ENCODE data around the gene SSUH2.

Gene SSUH2

DNA sequence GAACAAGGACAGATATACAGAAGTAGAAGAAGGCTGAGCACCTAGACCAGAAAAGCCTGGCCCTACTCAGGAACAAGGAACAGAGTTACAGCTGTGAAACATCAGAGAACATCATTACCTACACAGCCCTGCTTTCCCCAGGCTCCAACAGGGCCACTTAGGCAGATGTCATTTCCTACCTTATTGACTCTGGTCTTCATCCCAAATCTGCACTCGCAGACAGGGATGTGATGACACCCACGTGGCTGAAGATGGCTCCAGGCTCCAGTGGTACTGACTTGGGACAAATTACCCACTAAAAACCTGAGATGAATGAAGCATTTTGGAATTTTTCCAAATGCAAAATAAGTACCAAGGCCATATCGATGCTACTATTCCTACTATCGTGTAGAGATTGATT, 18.0 kb upstream of the SSUH2 start:
- Histone ChIP-seq H3K4me3 (ENCODE audit: low read depth, low read length) (no peak overlapping the region), H2BK120ac (ENCODE audit: insufficient read depth, low read length, poor library complexity) (no peak overlapping the region), H3K27ac (ENCODE audit: low read depth, low read length) (no peak overlapping the region), H3K36me3 (ENCODE audit: control insufficient read depth in 1 of 2, insufficient read depth in 2 of 2, low read length in 2 of 2) (no peaks in the 10 kb centered on the region), H3K79me2 (ENCODE audit: control insufficient read depth, insufficient read depth, low read length, poor library complexity) (no peaks in the 10 kb centered on the region), H3K4me2 (ENCODE audit: low read length) (no peak overlapping the region), H3K27me3 (ENCODE audit: insufficient read depth, low read length) (no peaks in the 10 kb centered on the region), H2AFZ (ENCODE audit: insufficient read depth, low read length, poor library complexity) (no peak overlapping the region), H3K4ac (ENCODE audit: low read depth, low read length) (no peak overlapping the region), H3K23ac (ENCODE audit: low read length) (no peak overlapping the region), H4K91ac (ENCODE audit: low read depth, low read length) (no peak overlapping the region), H3K14ac (ENCODE audit: low read length) (no peak overlapping the region), H2BK12ac (ENCODE audit: low read length) (no peak overlapping the region), H3K79me1 (ENCODE audit: low read length) (no peaks in the 10 kb centered on the region), H3K9me3 (ENCODE audit: insufficient read depth, low read depth, low read length) (peaks cover 2% of the 10 kb centered on the region), H3K18ac (ENCODE audit: low read length) (no peak overlapping the region), H4K12ac (ENCODE audit: low read depth, low read length) (no peak overlapping the region), H2AK5ac (ENCODE audit: low read length) (no peak overlapping the region), H3K4me1 (ENCODE audit: control insufficient read depth in 1 of 2, insufficient read depth in 2 of 2, low read length in 2 of 2) (peaks cover 0 to 5% of the 10 kb centered on the region in 2 experiments), H4K8ac (ENCODE audit: low read depth, low read length) (no peak overlapping the region), H3K9ac (ENCODE audit: low read length) (no peak overlapping the region), H2BK5ac (ENCODE audit: low read depth, low read length, poor library complexity) (no peak overlapping the region)
- WGBS (ENCODE audit: extremely low coverage, insufficient coverage, insufficient read length): no CpG with 5 or more reads among the region's 4 CpGs
- no peak for DNase-seq

DNA sequence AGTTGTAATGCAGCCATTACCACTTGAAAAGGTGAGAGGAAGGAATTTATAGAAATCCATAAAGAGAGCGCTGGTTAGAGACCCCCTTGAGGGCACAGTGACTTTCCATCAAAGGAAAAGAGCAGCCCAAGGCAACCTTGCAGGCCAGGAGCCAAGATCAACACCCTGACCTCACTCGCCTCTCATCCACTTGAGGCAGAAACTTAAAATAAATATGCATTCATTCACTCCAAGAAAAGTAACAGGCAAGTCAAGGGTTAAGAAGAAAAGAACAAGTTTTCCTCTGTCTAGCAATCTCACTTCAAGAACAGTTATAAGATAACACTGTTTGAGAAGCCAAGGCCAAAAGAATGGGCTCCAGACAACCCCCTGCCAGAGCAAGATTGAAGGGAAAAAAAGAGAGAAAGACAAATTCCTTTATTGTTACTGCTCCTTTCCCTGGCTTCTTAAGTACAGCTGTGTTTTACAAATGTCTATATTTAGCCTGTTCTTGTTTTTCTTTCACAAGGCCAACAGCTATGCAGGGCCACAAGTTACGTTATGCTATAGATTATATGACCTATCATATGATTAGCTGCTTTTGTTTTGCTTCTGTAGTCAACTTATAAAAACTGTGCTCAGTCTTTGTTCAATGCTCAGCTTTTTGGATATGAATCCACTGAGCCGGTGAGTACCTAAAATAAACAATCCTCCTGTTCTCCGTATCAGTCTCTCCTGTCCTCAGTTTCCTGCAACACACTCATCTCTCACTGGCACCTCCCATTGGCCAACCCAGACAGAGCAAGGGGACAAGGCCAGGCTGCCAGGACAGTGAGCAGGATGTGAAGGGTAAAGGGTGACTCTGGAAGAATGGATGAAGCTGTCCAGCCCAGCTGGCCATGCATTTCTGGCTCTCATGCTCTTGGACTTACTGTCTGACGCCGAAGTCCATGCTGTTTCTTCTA, 15.8 kb upstream of the SSUH2 start:
- H4K91ac ChIP-seq (ENCODE audit: low read depth, low read length): no peak overlapping the region
- no peak overlapping the region for H3K18ac ChIP-seq (ENCODE audit: low read length)
- WGBS (ENCODE audit: extremely low coverage, insufficient coverage, insufficient read length): no CpG with 5 or more reads among the region's 7 CpGs
- no peak overlapping the region for H4K8ac ChIP-seq (ENCODE audit: low read depth, low read length)
- H3K4me3 ChIP-seq (ENCODE audit: low read depth, low read length): no peak overlapping the region
- no peak overlapping the region for H3K14ac ChIP-seq (ENCODE audit: low read length)
- H2BK12ac ChIP-seq (ENCODE audit: low read length): no peak overlapping the region
- H2BK120ac ChIP-seq (ENCODE audit: insufficient read depth, low read length, poor library complexity): no peak overlapping the region
- no peak for DNase-seq
- no peak overlapping the region for H3K27ac ChIP-seq (ENCODE audit: low read depth, low read length)
- no peak overlapping the region for H4K12ac ChIP-seq (ENCODE audit: low read depth, low read length)
- H2BK5ac ChIP-seq (ENCODE audit: low read depth, low read length, poor library complexity): no peak overlapping the region
- no peaks in the 10 kb centered on the region for H3K27me3 ChIP-seq (ENCODE audit: insufficient read depth, low read length)
- H3K79me2 ChIP-seq (ENCODE audit: control insufficient read depth, insufficient read depth, low read length, poor library complexity): no peaks in the 10 kb centered on the region
- H3K36me3 ChIP-seq (ENCODE audit: control insufficient read depth in 1 of 2, insufficient read depth in 2 of 2, low read length in 2 of 2): no peaks in the 10 kb centered on the region
- H3K4me1 ChIP-seq (ENCODE audit: control insufficient read depth in 1 of 2, insufficient read depth in 2 of 2, low read length in 2 of 2): peaks cover 0 to 5% of the 10 kb centered on the region in 2 experiments
- H3K9ac ChIP-seq (ENCODE audit: low read length): no peak overlapping the region
- peaks cover 2% of the 10 kb centered on the region for H3K9me3 ChIP-seq (ENCODE audit: insufficient read depth, low read depth, low read length)
- no peak overlapping the region for H3K4ac ChIP-seq (ENCODE audit: low read depth, low read length)
- H3K23ac ChIP-seq (ENCODE audit: low read length): no peak overlapping the region
- no peak overlapping the region for H3K4me2 ChIP-seq (ENCODE audit: low read length)
- no peaks in the 10 kb centered on the region for H3K79me1 ChIP-seq (ENCODE audit: low read length)
- H2AFZ ChIP-seq (ENCODE audit: insufficient read depth, low read length, poor library complexity): no peak overlapping the region
- no peak overlapping the region for H2AK5ac ChIP-seq (ENCODE audit: low read length)

DNA sequence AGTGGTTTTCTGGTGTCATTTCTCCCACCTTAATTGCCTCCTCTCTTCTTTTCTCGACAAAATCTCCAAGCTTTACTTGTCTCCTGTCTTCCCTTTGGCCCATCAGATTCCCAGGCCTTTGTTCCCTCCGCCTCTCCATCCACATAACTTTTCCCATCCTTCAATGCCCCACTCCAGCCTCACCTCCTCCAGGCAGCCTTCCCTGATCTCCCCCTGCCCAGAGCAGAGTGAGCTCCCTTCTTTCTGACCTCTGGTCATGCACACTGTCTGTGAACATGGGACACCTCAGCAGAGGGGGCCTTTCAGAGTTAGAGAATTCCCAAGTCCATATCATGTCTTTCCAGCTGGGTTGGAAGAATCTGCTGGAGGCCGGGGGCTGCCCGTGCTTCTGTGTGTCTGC, 14.6 kb upstream of the SSUH2 start:
- Histone ChIP-seq H3K4me1 (ENCODE audit: control insufficient read depth in 1 of 2, insufficient read depth in 2 of 2, low read length in 2 of 2) (peaks cover 0 to 5% of the 10 kb centered on the region in 2 experiments), H3K18ac (ENCODE audit: low read length) (no peak overlapping the region), H3K27me3 (ENCODE audit: insufficient read depth, low read length) (no peaks in the 10 kb centered on the region), H2AK5ac (ENCODE audit: low read length) (no peak overlapping the region), H4K91ac (ENCODE audit: low read depth, low read length) (no peak overlapping the region), H3K4me2 (ENCODE audit: low read length) (no peak overlapping the region), H2BK120ac (ENCODE audit: insufficient read depth, low read length, poor library complexity) (no peak overlapping the region), H3K36me3 (ENCODE audit: control insufficient read depth in 1 of 2, insufficient read depth in 2 of 2, low read length in 2 of 2) (no peaks in the 10 kb centered on the region), H3K79me2 (ENCODE audit: control insufficient read depth, insufficient read depth, low read length, poor library complexity) (no peaks in the 10 kb centered on the region), H3K9ac (ENCODE audit: low read length) (no peak overlapping the region), H2BK5ac (ENCODE audit: low read depth, low read length, poor library complexity) (no peak overlapping the region), H3K9me3 (ENCODE audit: insufficient read depth, low read depth, low read length) (peaks cover 2% of the 10 kb centered on the region), H2AFZ (ENCODE audit: insufficient read depth, low read length, poor library complexity) (no peak overlapping the region), H3K4ac (ENCODE audit: low read depth, low read length) (no peak overlapping the region), H4K12ac (ENCODE audit: low read depth, low read length) (no peak overlapping the region), H3K79me1 (ENCODE audit: low read length) (no peaks in the 10 kb centered on the region), H2BK12ac (ENCODE audit: low read length) (no peak overlapping the region), H3K14ac (ENCODE audit: low read length) (no peak overlapping the region), H3K27ac (ENCODE audit: low read depth, low read length) (no peak overlapping the region), H4K8ac (ENCODE audit: low read depth, low read length) (no peak overlapping the region), H3K4me3 (ENCODE audit: low read depth, low read length) (no peak overlapping the region), H3K23ac (ENCODE audit: low read length) (no peak overlapping the region)
- no peak for DNase-seq
- WGBS (ENCODE audit: extremely low coverage, insufficient coverage, insufficient read length): no CpG with 5 or more reads among the region's 4 CpGs

DNA sequence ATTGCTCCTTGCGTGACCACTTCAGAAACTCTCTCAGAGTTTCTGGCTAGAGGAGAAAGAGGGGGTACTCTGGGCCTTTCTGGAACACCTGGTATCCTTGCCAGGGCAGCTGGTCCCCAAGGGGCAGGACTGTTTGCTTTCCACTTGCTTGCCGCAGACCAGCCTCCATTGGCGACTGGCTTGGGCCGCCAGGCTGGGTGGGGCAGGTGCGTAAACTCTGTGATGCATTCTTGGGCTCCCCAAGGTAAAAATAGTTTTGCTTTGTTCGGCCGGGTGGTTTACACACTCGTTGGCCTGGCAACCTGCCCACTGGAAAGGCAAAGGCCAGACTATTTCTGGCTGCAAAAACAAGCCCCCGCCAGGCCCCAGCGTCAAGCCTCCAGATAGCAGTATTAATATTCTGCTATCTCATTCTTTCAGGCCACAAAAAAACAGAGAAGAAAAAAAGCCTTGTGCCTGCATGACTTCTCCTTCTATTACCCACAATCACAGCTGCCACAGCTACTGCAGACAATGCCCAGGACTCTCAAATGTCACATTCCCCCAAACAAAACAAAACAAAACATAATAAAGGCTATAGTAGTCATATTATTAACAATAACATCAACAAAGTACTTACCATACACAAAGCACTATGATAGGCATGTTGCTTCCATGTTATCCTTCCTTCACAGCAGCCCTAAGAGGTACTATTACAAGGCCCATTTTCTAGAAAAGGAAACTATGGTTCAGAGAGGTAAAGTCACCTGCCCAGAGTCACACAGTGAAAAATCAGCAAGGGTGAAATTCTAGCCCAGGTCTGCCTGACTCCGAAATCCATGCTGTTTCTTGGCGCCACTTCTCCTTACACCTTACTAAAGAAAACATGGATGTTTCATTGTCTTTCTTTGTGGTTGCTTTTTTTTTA, 14.0 kb upstream of the SSUH2 start:
- Histone ChIP-seq H3K18ac (ENCODE audit: low read length) (no peak overlapping the region), H3K23ac (ENCODE audit: low read length) (no peak overlapping the region), H3K14ac (ENCODE audit: low read length) (no peak overlapping the region), H3K9ac (ENCODE audit: low read length) (no peak overlapping the region), H4K91ac (ENCODE audit: low read depth, low read length) (no peak overlapping the region), H3K27me3 (ENCODE audit: insufficient read depth, low read length) (no peaks in the 10 kb centered on the region), H2BK12ac (ENCODE audit: low read length) (no peak overlapping the region), H3K79me1 (ENCODE audit: low read length) (no peaks in the 10 kb centered on the region), H2BK5ac (ENCODE audit: low read depth, low read length, poor library complexity) (no peak overlapping the region), H3K4me1 (ENCODE audit: control insufficient read depth in 1 of 2, insufficient read depth in 2 of 2, low read length in 2 of 2) (peaks cover 0 to 5% of the 10 kb centered on the region in 2 experiments), H4K12ac (ENCODE audit: low read depth, low read length) (no peak overlapping the region), H3K4me3 (ENCODE audit: low read depth, low read length) (no peak overlapping the region), H3K4me2 (ENCODE audit: low read length) (no peak overlapping the region), H2AK5ac (ENCODE audit: low read length) (no peak overlapping the region), H3K27ac (ENCODE audit: low read depth, low read length) (no peak overlapping the region), H4K8ac (ENCODE audit: low read depth, low read length) (no peak overlapping the region), H2BK120ac (ENCODE audit: insufficient read depth, low read length, poor library complexity) (no peak overlapping the region), H3K9me3 (ENCODE audit: insufficient read depth, low read depth, low read length) (peaks cover 2% of the 10 kb centered on the region), H2AFZ (ENCODE audit: insufficient read depth, low read length, poor library complexity) (no peak overlapping the region), H3K79me2 (ENCODE audit: control insufficient read depth, insufficient read depth, low read length, poor library complexity) (no peaks in the 10 kb centered on the region), H3K4ac (ENCODE audit: low read depth, low read length) (no peak overlapping the region), H3K36me3 (ENCODE audit: control insufficient read depth in 1 of 2, insufficient read depth in 2 of 2, low read length in 2 of 2) (no peaks in the 10 kb centered on the region)
- WGBS (ENCODE audit: extremely low coverage, insufficient coverage, insufficient read length): no CpG with 5 or more reads among the region's 12 CpGs
- DNase-seq: no peak
